Measurements from ENCODE around the gene DHX34.

The DHX34 gene

GRCh38 chr19:47419030-47419783 lies 70.1 kb downstream of the DHX34 start, which contains the start of gene MEIS3:
Gene MEIS3 (minus strand): TSS chr19:47419527. CDS start chr19:47419081, 446 bp downstream.
- Histone ChIP-seq H3K4me3 (ENCODE audit: low read length) (peak within 1 kb of the TSS; percentile 31), H3K27me3 (ENCODE audit: control insufficient read depth, insufficient read depth, low read length) (peaks cover 51% of the 10 kb centered on the region), H3K27ac (ENCODE audit: low read depth, low read length) (no peak within 1 kb of the TSS), H3K9ac (ENCODE audit: low read length) (no peak within 1 kb of the TSS), H3K4me1 (ENCODE audit: control insufficient read depth, insufficient read depth, low read length) (no peaks in the 10 kb centered on the region), H3K36me3 (ENCODE audit: control insufficient read depth, insufficient read depth, low read length) (no peaks in the 10 kb centered on the region)

DNA sequence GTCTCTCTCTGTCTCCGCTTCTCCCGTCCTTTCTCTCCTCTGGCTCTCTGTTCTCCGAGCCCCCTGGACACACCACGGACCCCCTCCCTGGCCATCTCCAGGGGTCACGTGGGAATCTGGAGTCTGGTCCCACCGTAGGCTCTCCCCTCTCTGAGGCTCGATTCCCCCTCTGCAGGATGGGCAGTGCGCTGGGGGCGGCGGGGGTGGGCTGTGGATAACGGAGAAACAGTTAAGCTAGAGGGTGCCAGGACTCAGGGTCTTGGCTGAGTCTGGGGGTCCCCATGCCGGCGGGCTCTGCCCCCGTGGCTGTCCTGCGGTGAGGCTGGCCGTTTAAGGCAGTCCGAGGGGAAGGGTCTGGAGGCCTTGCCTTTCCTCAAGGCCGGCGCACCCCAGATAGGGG lies 70.7 kb downstream of the DHX34 start:
- H3K36me3 ChIP-seq (ENCODE audit: control insufficient read depth, insufficient read depth, low read length): no peaks in the 10 kb centered on the region

GRCh38 chr19:47421244-47421786 lies 72.2 kb downstream of the DHX34 start:
- H3K27ac ChIP-seq (ENCODE audit: low read depth, low read length): no peak overlapping the region
- no peaks in the 10 kb centered on the region for H3K4me1 ChIP-seq (ENCODE audit: control insufficient read depth, insufficient read depth, low read length)

More for the DNA sequence above, 70.7 kb downstream of the DHX34 start:
- H3K9ac ChIP-seq (ENCODE audit: low read length): no peak overlapping the region
- no peaks in the 10 kb centered on the region for H3K4me1 ChIP-seq (ENCODE audit: control insufficient read depth, insufficient read depth, low read length)
- no peak overlapping the region for H3K27ac ChIP-seq (ENCODE audit: low read depth, low read length)
- peaks cover 51% of the 10 kb centered on the region for H3K27me3 ChIP-seq (ENCODE audit: control insufficient read depth, insufficient read depth, low read length)
- H3K4me3 ChIP-seq (ENCODE audit: low read length): no peak overlapping the region

DNA sequence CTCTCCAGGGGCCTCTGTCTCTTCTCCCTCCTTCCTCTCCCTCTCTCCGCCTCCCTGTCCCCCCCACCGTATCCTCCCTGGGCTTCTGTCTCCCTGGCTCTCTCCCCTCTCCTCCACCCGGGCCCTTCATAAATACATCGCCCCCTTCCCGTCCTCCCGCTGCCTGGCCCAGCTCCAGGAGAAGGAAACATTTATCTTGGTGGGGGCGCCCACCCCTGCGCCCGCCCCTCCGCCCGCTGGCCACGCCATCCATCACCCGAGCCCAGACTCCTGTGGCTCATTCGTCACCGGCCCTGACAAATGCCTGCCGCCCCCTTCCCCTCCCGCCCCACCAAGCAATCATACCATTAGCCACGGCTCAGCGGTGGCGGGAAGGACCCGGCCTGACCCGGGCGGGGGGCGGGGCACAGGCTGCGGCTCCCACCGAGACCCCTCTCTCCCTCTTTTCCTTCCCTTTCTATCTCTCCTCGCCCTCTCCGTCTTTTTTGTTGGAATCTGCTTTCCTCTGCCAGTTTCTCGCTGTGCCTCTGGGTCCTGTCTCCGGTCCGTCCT lies 72.8 kb downstream of the DHX34 start:
- no peak overlapping the region for H3K27ac ChIP-seq (ENCODE audit: low read depth, low read length)
- H3K27me3 ChIP-seq (ENCODE audit: control insufficient read depth, insufficient read depth, low read length): peaks cover 47% of the 10 kb centered on the region
- no peak overlapping the region for H3K9ac ChIP-seq (ENCODE audit: low read length)
- no peaks in the 10 kb centered on the region for H3K4me1 ChIP-seq (ENCODE audit: control insufficient read depth, insufficient read depth, low read length)
- H3K4me3 ChIP-seq (ENCODE audit: low read length): no peak overlapping the region
- H3K36me3 ChIP-seq (ENCODE audit: control insufficient read depth, insufficient read depth, low read length): no peaks in the 10 kb centered on the region

More at GRCh38 chr19:47421244-47421786, 72.2 kb downstream of the DHX34 start:
- peaks cover 52% of the 10 kb centered on the region for H3K27me3 ChIP-seq (ENCODE audit: control insufficient read depth, insufficient read depth, low read length)
- H3K4me3 ChIP-seq (ENCODE audit: low read length): no peak overlapping the region
- H3K36me3 ChIP-seq (ENCODE audit: control insufficient read depth, insufficient read depth, low read length): no peaks in the 10 kb centered on the region
- H3K9ac ChIP-seq (ENCODE audit: low read length): no peak overlapping the region

DNA sequence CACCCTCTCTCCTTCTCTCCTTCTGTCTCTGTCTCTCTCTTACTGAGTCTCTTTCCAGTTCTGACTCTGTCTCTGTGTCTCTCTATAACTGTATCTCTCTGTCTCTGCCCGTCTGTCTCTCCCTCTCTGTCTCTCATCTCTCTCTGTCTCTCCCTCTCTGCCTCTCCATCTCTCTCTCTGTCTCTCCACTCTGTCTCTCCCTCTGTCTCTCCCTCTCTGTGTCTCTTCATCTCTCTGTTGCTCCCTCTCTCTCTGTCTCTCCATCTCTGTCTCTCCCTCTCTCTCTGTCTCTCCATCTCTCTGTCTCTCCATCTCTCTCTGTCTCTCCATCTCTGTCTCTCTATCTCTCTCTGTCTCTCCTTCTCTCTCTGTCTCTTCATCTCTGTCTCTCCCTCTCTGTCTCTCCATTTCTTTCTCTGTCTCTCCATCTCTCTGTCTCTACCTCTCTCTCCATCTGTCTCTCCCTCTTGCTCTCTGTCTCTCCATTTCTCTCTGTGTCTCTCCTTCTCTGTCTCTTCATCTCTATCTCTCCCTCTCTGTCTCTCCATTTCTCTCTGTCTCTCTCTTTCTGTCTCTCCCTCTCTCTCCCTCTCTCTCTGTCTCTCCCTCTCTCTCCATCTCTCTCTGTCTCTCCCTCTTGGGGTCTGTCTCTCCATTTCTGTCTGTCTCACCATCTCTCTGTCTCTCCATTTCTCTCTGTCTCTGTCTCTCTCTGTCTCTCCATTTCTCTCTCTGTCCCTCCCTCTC lies 73.5 kb downstream of the DHX34 start:
- Histone ChIP-seq H3K9ac (ENCODE audit: low read length) (no peak overlapping the region), H3K36me3 (ENCODE audit: control insufficient read depth, insufficient read depth, low read length) (no peaks in the 10 kb centered on the region), H3K27ac (ENCODE audit: low read depth, low read length) (no peak overlapping the region), H3K4me3 (ENCODE audit: low read length) (no peak overlapping the region), H3K4me1 (ENCODE audit: control insufficient read depth, insufficient read depth, low read length) (peaks cover under 1% of the 10 kb centered on the region), H3K27me3 (ENCODE audit: control insufficient read depth, insufficient read depth, low read length) (peaks cover 42% of the 10 kb centered on the region)

- H3K9ac ChIP-seq (ENCODE audit: low read length): no peak overlapping the region
- H3K27ac ChIP-seq (ENCODE audit: low read depth, low read length): no peak overlapping the region
- no peak overlapping the region for H3K4me3 ChIP-seq (ENCODE audit: low read length)
- H3K4me1 ChIP-seq (ENCODE audit: control insufficient read depth, insufficient read depth, low read length): peaks cover 6% of the 10 kb centered on the region
- no peaks in the 10 kb centered on the region for H3K36me3 ChIP-seq (ENCODE audit: control insufficient read depth, insufficient read depth, low read length)
- peaks cover 41% of the 10 kb centered on the region for H3K27me3 ChIP-seq (ENCODE audit: control insufficient read depth, insufficient read depth, low read length)
Measured at GRCh38 chr19:47423203-47423882, 74.2 kb downstream of the DHX34 start.

DNA sequence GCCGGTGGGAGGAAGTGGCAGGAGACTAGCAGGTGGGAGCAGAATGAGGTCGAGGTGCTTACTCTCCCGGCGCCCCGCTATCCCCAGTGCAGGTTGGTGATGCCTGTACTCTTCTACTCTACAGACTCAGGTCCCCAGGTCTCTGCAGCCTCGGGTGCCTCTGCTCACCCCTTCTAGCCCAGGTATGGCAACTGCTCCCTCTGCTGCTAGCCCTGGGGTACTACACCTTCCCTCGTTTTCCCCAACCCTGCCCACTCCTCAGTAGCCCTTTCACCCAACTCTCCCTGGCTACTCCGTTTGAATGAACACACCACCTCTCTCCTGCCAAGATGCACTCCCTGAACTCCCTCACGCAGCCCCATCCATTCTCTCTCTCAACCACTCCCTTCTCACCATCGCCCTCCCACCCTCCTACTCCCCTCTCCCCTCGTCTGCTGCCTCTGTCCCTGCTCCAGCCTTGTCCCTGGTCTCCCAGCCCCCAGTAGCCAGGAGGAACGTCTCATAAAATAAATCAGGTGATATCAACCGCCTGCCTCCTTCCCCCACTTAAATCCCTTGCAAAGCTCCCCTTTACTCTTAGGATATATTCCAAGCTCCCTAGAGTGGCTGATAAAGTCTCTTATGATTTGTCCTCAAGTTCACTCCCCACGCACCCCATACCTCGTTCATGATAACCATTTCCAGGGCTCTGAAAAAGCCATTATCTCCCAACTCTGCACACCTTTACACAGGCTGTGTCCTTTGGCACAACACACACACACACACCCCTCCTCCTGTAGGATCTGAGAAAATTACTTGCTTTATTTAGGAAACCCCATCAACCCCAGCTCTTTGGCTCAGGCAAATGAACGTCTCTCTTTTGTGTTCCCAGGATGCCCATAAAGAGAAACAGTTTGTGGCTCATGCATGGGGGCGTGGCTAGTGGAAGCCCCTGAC lies 78.4 kb downstream of the DHX34 start:
- H3K4me3 ChIP-seq (ENCODE audit: low read length): peak overlapping the region; percentile 5
- peak overlapping the region; percentile 73 for H3K27ac ChIP-seq (ENCODE audit: low read depth, low read length)
- H3K9ac ChIP-seq (ENCODE audit: low read length): peak overlapping the region; percentile 16
- H3K36me3 ChIP-seq (ENCODE audit: control insufficient read depth, insufficient read depth, low read length): no peaks in the 10 kb centered on the region
- peaks cover 12% of the 10 kb centered on the region for H3K27me3 ChIP-seq (ENCODE audit: control insufficient read depth, insufficient read depth, low read length)
- peaks cover 10% of the 10 kb centered on the region for H3K4me1 ChIP-seq (ENCODE audit: control insufficient read depth, insufficient read depth, low read length)

GRCh38 chr19:47428177-47428894 lies 79.2 kb downstream of the DHX34 start:
- Histone ChIP-seq H3K27ac (ENCODE audit: low read depth, low read length) (peak overlapping the region; percentile 73), H3K9ac (ENCODE audit: low read length) (peak overlapping the region; percentile 16), H3K36me3 (ENCODE audit: control insufficient read depth, insufficient read depth, low read length) (no peaks in the 10 kb centered on the region), H3K4me1 (ENCODE audit: control insufficient read depth, insufficient read depth, low read length) (peaks cover 10% of the 10 kb centered on the region), H3K27me3 (ENCODE audit: control insufficient read depth, insufficient read depth, low read length) (peaks cover 6% of the 10 kb centered on the region), H3K4me3 (ENCODE audit: low read length) (peak overlapping the region; percentile 5)

GRCh38 chr19:47429140-47429793 lies 80.2 kb downstream of the DHX34 start:
- Histone ChIP-seq H3K36me3 (ENCODE audit: control insufficient read depth, insufficient read depth, low read length) (no peaks in the 10 kb centered on the region), H3K4me3 (ENCODE audit: low read length) (no peak overlapping the region), H3K4me1 (ENCODE audit: control insufficient read depth, insufficient read depth, low read length) (peaks cover 10% of the 10 kb centered on the region), H3K9ac (ENCODE audit: low read length) (no peak overlapping the region), H3K27me3 (ENCODE audit: control insufficient read depth, insufficient read depth, low read length) (peaks cover 2% of the 10 kb centered on the region), H3K27ac (ENCODE audit: low read depth, low read length) (no peak overlapping the region)

DNA sequence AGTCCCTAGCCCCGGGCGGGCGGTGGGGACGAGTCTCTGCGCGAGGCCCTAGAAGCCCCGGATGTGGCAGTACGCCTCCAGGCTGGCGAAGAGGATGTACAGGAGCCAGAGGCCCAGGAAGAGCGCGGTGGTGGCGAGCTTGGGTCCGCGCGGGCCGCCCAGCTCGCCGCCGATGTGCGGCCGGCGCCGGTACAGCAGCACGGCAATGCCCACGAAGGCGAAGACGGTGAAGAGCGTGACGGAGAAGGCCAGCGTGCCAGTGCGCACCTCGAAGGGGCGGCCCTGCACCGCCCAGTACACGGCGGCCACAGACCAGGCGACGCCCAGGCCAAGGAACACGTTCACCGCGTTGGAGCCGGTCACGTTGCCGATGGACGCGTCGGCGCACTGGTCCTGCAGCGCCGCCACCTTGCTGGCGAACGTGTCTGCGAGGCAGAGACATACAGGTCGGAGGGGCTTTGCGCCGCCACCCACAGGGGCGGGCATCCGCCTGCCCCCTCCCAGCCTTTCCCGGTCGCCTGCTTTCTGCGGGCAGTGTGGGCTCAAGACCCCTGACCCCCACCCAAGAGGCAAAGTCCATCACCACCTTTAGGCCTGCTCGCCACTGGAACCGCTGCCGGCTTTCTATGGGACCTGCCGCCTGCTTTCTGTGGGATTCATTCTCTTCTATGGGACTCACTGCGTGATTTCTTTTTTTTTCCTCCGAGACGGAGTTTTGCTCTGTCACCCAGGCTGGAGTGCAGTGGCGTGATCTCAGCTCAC lies 81.1 kb downstream of the DHX34 start:
- H3K9ac ChIP-seq (ENCODE audit: low read length): no peak overlapping the region
- no peak overlapping the region for H3K27ac ChIP-seq (ENCODE audit: low read depth, low read length)
- peaks cover 2% of the 10 kb centered on the region for H3K27me3 ChIP-seq (ENCODE audit: control insufficient read depth, insufficient read depth, low read length)
- no peaks in the 10 kb centered on the region for H3K36me3 ChIP-seq (ENCODE audit: control insufficient read depth, insufficient read depth, low read length)
- peak overlapping the region; percentile 42 for H3K4me3 ChIP-seq (ENCODE audit: low read length)
- H3K4me1 ChIP-seq (ENCODE audit: control insufficient read depth, insufficient read depth, low read length): peaks cover 10% of the 10 kb centered on the region
